Measurements from ENCODE around the gene C13orf42.

Gene C13orf42

GRCh38 chr13:51034906-51035305 lies 76.2 kb downstream of the C13orf42 start:
- Histone ChIP-seq H3K27ac (ENCODE audit: low read depth, low read length) (no peak overlapping the region), H3K27me3 (ENCODE audit: control insufficient read depth, insufficient read depth, low read length) (no peaks in the 10 kb centered on the region), H3K4me3 (ENCODE audit: low read depth, low read length) (no peak overlapping the region), H3K36me3 (ENCODE audit: control insufficient read depth, insufficient read depth, low read length) (no peaks in the 10 kb centered on the region), H3K4me1 (ENCODE audit: control insufficient read depth, insufficient read depth, low read length) (no peaks in the 10 kb centered on the region; the same call in 1 of the 2 replicates), H3K9ac (ENCODE audit: low read length) (no peak overlapping the region), H3K9me3 (ENCODE audit: control insufficient read depth, insufficient read depth, low read depth, low read length) (no peaks in the 10 kb centered on the region)

DNA sequence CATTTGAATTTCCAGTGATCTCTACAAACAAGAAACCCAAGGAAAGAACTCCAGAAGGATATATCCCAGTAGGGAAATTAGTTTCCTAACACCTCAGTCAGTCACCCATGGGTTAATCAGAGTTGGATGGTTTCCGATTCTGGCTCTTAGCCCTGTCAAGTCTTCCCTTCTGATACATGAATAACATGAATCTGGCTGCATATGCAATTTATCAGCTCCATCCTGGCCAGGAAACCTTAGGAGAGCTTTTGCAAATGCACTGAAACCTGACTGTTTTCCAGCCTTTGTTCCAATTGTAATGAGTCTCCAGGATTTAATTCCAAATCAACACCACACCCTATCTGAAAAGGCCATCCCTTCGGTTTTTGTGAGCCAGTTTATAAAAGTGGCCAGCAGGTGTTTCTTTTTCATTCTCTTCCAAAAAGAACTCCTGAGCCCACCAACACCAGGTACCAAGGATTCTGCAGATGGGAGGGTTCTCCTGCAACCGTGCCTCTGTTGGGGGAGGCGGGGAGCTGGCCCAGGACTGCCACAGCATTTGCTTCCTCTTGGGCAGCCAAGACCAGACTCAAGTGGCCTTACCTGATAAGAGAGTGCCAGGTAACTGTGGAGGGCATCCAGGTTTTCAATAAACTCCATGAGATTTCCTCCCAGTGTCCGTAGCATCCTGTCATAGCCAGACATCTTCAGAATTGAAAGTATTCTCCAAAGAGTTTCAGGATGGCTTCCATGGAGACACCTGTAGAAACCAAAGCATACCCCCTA lies 77.5 kb downstream of the C13orf42 start:
- H3K4me1 ChIP-seq (ENCODE audit: control insufficient read depth, insufficient read depth, low read length): no peaks in the 10 kb centered on the region; the same call in 1 of the 2 replicates
- no peaks in the 10 kb centered on the region for H3K36me3 ChIP-seq (ENCODE audit: control insufficient read depth, insufficient read depth, low read length)
- H3K4me3 ChIP-seq (ENCODE audit: low read depth, low read length): no peak overlapping the region
- no peaks in the 10 kb centered on the region for H3K9me3 ChIP-seq (ENCODE audit: control insufficient read depth, insufficient read depth, low read depth, low read length)
- H3K27me3 ChIP-seq (ENCODE audit: control insufficient read depth, insufficient read depth, low read length): no peaks in the 10 kb centered on the region
- no peak overlapping the region for H3K9ac ChIP-seq (ENCODE audit: low read length)
- H3K27ac ChIP-seq (ENCODE audit: low read depth, low read length): no peak overlapping the region

- no peaks in the 10 kb centered on the region; the same call in 1 of the 2 replicates for H3K4me1 ChIP-seq (ENCODE audit: control insufficient read depth, insufficient read depth, low read length)
- no peak overlapping the region for H3K9ac ChIP-seq (ENCODE audit: low read length)
- no peak overlapping the region for H3K27ac ChIP-seq (ENCODE audit: low read depth, low read length)
- no peaks in the 10 kb centered on the region for H3K27me3 ChIP-seq (ENCODE audit: control insufficient read depth, insufficient read depth, low read length)
- H3K9me3 ChIP-seq (ENCODE audit: control insufficient read depth, insufficient read depth, low read depth, low read length): no peaks in the 10 kb centered on the region
- no peak overlapping the region for H3K4me3 ChIP-seq (ENCODE audit: low read depth, low read length)
- no peaks in the 10 kb centered on the region for H3K36me3 ChIP-seq (ENCODE audit: control insufficient read depth, insufficient read depth, low read length)
Observed at GRCh38 chr13:51032831-51033230, 78.2 kb downstream of the C13orf42 start.
